ENCODE data around the gene HOXB6. TPM values are rescaled to one million over a fixed set of nuclear protein-coding genes. Genes with fewer than 3 reads are reported as not detected.

Gene HOXB6
- total RNA-seq, 1 donor from 2014 or later = not detected

DNA sequence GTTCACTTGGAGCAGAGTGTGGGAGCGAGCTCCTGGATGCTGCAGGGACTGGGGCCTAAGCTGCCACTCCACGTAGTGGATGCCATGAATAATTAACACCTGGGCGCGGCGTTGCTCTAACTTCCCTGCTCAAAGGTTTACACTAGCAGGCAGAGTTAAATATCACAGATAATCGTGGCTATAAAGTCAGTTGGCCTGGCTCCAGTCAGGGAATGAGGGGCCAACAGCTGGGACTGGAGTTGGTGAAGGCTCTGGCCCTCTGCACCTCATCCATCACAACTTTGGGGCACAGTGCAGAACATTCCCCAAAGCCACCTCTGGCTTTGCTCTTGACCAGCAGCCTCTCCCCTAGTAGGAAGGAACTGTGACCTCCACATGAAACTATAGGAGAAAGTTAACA, 37.6 kb downstream of the HOXB6 start:
- no peak for DNase-seq (ENCODE audit: low spot score)

GRCh38 chr17:48566717-48567116, 38.1 kb downstream of the HOXB6 start:
- no peak for DNase-seq (ENCODE audit: low spot score)

DNA sequence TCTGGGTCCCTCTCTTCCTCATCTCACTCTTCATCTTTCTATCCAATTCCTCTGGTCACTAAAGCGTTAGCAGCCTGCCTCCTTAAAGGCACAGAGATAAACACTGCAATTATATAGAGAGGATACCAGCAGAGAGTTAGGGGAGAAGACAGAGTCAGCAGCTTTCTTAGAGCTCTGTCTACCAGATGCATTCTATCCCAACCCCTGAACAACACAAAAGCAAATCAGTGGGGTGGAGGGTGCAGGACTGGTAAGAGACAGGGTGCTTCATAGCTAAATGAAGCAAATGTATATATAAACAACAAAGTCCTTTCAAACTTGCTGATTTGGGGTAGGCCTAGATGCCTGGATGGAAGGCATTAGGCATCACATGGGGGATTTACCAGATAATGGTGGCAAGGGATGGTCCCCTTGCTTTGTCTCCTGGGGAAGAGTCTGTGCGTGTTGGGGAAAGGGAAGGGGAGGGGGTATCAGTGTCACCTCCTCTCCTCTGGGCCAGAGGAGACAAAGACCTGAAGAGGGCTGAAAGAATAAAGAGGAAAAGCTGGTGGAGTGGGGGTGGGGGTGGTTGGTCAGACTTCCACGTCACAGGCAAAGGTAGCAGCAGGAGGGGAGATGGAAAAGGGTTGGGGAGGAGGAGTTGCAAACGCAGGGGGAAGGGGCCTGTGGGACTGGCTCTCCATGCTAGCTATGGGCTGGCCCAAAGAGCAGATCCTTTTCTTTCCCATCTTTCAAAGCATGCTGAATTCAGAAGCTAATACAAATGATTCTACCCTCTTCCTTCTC, 38.7 kb downstream of the HOXB6 start:
- no peak for DNase-seq (ENCODE audit: low spot score)

DNA sequence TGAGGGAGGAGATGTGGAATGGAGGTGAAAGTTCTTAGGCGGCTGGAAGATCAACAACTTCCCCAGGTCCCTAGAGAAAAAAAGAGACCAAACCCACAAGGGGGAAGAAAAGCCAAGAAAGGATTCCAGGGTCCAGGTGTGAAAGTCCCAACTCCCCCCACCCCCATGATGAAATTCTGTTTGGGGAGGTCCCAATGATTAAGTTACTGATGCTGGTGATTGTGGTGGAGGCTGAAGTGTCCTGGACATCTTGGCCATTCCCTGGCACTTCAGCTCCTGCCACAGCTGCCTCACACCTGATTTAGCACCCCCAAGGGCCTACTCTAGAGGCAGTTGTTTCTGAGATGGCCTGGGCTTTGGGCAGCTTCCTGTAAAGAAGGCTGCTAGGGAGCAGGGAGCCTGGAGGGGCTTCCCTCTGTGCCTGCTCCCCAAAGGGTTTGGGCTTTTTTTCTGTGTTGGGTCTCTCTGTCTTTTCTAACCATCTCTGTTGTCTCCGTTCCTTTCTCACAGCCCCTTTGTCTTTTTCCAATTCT, 39.7 kb downstream of the HOXB6 start:
- no peak for DNase-seq (ENCODE audit: low spot score)

DNA sequence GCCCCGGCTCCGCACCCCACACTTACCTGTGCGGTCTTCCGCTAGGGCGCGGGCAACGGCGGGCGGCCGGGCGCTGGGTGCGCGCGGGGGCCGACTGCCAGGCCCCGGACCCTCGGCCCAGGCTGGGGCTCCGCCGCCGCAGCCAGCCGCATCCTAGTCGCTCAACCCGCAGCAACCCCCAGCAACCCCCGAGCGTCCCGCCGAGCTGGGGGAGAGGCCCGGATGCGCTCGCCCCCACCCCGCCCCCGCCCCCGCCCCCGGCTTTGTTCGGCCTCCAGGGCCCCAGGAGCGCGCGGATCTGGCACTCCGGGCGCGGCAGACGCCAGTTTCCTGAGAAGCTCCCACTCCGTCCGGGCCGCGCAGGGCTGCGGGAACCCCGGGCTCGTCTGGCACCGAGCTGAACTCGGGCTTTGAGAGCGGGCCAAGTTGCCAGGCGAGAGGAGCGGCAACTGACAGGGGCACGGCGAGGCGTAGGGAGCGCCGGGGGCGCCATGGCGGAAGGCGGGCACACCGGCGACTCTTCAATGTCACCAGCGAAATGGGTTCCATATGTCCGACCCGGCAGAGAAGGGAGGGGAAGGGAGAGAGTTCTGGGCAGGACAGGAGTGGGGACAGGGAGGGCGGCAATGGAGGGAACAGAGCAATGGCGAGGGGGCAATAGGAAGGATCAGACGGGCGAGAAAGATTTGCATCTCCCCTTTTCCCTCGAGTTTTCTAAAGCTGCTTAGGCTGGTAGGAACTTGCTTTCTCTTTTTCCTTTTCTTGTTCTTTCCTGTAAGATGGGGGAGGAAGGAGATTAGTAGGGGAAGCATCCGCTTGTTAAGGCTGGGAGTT, 40.4 kb downstream of the HOXB6 start:
- no peak for DNase-seq (ENCODE audit: low spot score)

GRCh38 chr17:48563867-48564187, 41.0 kb downstream of the HOXB6 start:
- no peak for DNase-seq (ENCODE audit: low spot score)

DNA sequence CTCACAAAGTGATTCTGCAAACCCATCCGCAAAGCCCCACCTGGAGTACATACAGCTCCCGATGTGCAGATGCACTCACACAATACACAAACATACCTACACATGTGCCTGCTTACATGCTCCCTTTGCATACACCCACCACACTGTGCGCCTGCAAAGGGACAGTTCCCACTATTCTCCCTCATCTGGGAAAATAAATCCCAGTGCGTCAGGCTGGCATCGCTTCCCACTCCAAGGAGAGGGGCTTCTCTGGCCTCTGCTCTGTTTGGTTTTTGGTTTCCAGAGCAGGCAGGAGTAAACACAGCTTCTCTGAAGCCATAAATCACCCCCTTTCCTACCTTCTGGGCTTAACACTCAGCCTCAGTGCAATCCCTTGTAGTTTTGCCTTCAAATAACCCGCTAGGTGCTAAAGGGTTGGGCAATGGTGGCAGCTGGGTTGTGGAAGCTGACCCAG, 41.4 kb downstream of the HOXB6 start:
- no peak for DNase-seq (ENCODE audit: low spot score)

DNA sequence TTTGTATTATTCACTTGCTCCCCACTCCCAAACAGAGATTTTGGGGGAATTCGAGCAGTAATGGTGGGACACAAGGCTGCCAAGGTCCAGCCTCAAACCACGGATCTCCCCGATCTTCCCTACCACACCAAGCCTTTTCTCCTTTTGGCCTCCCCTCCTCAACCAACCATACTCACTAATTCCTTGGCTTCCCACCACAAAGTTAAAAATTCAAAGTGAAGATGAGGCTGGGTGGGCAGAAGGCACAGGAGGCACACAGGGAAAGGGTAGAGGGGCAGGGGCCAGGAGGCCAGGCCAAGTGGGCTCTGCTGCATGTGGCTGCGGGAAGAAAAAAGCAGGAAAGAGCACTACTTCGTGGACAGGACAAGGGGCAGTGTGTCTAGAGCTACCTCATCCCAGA, 41.9 kb downstream of the HOXB6 start:
- DNase-seq (ENCODE audit: low spot score) = no peak

- DNase-seq (ENCODE audit: low spot score) = no peak
These were observed 42.6 kb downstream of the HOXB6 start for GRCh38 chr17:48561884-48562810.

GRCh38 chr17:48559840-48560817, 44.7 kb downstream of the HOXB6 start:
- DNase-seq (ENCODE audit: low spot score) = no peak

DNA sequence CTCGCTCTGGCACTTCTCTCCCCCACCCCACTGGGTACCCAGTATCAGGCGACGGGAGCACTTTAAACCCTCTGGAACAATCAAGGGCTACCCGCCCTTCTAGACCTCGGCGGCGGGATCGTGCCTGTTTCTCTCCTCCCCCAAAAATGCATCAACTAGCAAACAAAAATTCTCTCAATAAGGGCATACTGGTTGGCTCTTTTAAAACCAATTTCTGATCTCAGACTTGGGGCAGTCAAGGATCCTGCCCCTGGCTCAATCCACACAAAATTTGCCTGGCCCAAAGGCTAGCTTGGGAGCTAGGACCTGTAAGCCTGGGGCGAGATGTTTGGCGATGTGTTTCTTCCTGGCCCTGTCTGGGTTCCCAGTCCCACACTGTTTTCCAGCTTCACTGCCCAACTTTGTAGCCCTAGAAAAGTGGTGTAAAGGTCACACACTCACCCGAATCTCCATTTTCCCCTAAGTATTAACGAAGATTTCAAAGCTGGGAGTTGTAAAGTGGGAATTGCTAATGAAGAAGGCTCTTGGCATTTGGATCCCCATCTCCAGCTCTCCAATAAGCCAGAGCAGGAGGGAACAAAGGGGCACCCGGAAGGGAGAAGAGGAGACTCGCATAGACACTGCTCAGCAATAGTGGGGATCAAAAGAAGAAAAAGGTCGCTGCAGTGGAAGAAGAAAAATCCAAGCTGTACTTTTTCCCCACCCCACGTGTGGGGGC, 45.5 kb downstream of the HOXB6 start:
- no peak for DNase-seq (ENCODE audit: low spot score)

GRCh38 chr17:48558831-48559121, 46.0 kb downstream of the HOXB6 start:
- DNase-seq (ENCODE audit: low spot score) = no peak

DNA sequence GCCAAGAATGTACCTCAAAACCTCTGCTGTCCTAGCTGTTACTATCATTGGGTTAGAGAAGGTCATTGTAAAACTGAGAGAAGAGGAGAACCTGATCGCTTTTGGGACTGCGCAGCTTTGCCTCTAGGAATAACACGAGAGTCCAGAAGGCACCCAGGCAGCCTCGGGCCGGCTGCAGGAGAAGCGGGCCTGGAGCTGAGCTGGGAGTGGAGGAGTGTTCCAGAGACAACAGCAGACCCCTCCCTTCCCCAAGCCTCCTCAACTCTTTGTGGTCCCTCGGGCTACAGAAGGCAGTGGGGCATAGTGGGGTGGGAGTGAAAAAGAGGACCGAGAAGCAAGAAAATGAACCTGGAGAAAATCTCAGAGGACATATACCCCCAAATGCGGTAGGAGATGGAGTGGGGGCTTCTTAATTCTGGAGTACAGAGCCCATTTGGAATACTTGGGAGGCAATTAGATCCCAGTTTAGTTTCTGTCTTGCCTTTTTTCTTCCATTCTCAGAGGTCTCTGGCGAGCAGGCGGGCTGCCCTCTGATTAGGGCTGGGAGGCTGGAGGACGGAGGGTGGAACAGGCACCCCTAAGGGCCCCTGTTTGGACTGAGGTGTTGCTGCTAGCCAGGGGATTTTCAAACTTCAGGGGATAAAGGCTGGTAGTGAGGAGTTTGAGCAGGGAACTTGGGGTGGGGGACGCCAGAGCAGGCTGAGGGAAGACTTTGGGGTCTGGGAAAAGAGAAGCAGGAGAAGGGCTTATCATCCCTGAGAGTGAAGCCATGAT, 46.5 kb downstream of the HOXB6 start:
- DNase-seq (ENCODE audit: low spot score) = no peak

DNA sequence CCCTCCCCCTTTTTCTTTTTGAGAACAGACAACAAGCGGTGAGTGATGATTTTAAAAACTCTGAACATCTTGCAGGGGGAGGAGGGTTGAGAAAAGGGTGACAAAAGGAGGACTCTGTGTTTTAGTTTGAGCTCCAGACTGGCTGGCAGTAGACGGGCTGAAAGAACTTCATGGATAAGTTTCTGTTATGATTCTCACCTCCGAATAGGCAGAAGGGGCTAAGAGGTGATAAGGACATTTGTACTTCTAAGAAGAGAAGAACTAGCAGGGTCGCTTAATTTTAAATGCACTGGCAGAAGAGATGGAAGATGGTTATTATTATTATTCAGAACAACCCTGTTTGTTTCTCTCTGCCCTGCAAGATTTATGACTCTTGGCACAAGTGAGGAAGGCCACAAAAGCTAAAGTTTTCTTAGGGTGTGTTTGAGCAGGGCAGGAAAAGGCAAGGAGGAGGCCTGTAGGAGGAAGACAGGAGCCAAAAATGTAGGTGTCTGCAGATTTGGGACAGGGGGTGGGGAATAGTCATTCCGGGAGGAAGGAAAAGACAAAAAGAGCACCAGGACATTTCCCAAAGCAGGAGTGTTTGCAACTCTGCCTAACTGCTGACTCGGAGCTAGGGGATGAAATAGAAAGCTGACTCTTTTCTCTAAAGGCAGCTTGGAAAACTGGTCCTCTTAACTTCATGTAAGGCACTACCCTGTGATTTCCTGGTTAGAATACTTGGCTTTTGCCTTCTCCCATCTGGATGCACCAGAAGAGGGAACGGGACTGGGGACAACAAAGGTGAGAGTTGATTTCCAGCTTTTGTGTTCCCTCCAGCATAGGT, 48.0 kb downstream of the HOXB6 start:
- peak; percentile 72 for DNase-seq (ENCODE audit: low spot score)

- DNase-seq (ENCODE audit: low spot score) = no peak
These were observed 48.6 kb downstream of the HOXB6 start for GRCh38 chr17:48556229-48556575.

- peak; percentile 92 for DNase-seq (ENCODE audit: low spot score)
These were observed 49.2 kb downstream of the HOXB6 start for GRCh38 chr17:48555258-48556228.
